Posterior vena cava (tissue), 2 donors: ENCODE results near the gene ERCC4. TPM values are rescaled to one million over a fixed set of nuclear protein-coding genes. Genes with fewer than 3 reads are reported as not detected.
"Not testable (repeated sequence)": the region's sequence is repeated elsewhere in the genome, so short reads cannot be mapped to it uniquely, and the experiment has no call there.

Experiments
- DNase-seq: peaks from one replicate; pipeline ENCODE4 v3.0.0-alpha.2; 2020; ENCODE audit warnings: low spot score
- intact Hi-C, 2 donors: fragments of 100-400 bp; cut with DNase I; formaldehyde crosslinking; loops; one replicate each; pipeline versions ENCODE4 v1.14.1 to v1.14.2; 2022 to 2023
- long read RNA-seq, 2 donors: library from polyadenylated mRNA; unstranded; transcript quantifications; one replicate each; pipeline ENCODE4 v2.0.0, GENCODE V29; 2020 to 2021
- total RNA-seq, 2 donors: library from RNA; stranded (reverse); fragmentation: NEBNext Ultra II Directional; extraction: Animal tissue kit (Norgen Biotek cat#: 25700); gene quantifications; one replicate each; pipeline ENCODE4 v1.2.1, GENCODE V29; 2021
- donor health status: DM: yes; HTN: yes; CAD: no.
- donor health status: DM: yes; HTN: yes; CAD: no.

Gene ERCC4
- total RNA-seq = 10 to 100 TPM; 11.1 to 16.5 TPM
- long read RNA-seq, donor 1, partial matches to known transcripts = 1 of 7 reads
- long read RNA-seq, donor 1, other reads (novel, unspliced or antisense) = 2 of 7 reads
- long read RNA-seq, donor 2, transcript ERCC4-207 (6 exons, 2,073 nt) = major isoform, 10 of 17 reads
- long read RNA-seq, donor 2, partial matches to known transcripts = 2 of 17 reads
- long read RNA-seq, donor 2, other reads (novel, unspliced or antisense) = 3 of 17 reads

DNA sequence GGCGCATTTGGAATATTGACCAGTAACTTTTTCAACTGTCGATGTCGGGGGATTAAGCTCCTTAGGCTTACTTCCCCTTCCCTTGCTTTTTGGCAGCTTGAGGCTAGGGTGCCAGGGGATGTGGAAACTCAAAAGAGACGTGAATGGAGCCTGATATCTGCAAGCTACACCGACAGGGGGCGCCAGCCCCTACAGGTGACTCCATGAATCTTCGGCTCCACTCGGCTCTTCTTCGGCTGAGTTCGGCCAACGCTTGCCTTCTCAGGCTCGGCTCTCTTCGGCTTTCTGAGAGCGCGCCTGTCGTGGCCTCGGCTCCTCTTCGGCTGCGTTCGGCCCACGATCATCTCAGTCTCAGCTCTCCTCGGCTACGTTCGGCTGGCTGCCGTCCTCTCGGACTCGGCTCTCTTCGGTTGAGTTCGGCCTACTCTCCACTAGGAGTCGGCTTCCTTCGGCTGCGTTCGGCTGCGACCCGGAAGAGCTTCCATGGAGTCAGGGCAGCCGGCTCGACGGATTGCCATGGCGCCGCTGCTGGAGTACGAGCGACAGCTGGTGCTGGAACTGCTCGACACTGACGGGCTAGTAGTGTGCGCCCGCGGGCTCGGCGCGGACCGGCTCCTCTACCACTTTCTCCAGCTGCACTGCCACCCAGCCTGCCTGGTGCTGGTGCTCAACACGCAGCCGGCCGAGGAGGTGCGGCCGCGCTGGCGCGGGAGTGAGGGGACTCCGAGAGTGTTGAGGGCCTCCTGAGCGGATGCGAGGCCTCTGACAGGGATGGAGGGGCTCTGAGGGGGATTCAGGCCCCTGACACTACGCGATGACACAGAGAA, at the start of gene ERCC4:
ERCC4 (plus strand) TSS at position 472 of the 827 bp plus-strand sequence; CDS start at position 484, 12 bp downstream.
- intact Hi-C loops = loop anchor here (10.0 kb wide), 3 partner anchors 325 to 675 kb away; no protein-coding TSS in a partner anchor
- peak; percentile 100 for DNase-seq

DNA sequence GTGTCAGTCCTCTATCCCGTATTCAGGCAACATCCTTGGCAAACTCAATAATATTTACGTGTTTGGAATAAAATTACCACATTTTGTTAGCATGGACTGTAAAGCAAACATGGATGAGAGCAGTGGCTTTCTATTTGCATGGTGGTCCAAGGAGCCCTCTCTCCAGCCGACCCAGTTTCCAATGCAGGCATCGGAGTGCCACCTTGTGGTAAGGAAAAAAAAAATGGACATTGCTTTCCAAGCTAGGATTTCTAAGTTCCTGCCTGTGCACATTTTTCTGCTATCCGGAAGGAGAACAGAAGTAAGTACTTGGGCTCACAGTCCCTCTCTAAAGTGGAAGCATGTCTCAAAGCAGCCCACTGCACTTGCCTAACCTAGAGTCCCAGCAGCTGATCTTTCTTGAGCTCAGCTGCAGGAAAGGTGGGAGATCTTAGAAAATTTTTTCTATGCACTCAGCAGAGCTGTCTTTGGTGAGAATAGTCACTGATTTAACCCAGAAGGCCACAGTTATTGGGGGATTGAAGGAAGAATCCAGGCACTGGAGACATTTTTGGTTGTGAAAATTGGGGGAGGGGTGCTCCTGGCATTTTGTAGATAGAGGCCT, 46.0 kb upstream of the ERCC4 start:
- DNase-seq = no peak
- intact Hi-C loops = no loop called here

DNA sequence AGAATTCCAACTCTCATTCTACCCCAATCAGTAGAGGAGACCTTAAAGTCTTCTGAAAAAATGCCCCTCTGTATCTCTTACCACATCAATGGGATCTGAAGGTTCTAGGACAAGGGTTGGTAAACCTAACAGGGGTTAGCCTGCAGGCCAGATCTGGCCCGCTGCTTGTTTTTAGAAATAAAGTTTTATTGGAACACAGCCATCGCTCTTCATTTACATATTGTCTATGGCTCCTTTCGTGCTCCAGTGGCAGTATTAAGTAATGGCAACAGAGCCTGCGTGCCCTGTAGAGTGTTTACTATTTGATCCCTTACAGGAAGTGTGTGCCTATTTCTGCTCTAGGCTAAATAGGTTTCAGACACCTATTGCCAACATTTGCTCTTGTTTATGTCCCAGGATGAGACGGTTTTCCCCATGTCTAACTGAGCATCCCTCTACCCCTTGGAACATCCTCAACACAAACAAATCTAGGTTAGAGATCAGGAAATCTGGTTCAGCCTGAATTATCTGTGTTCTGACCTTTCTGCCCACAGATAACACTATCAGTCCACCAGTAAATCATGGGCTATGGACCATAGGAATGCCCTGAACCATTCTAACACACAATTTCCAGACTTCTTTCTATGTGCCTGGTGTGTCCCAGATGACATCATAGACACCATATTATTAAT, 44.2 kb upstream of the ERCC4 start:
- intact Hi-C loops = no loop called here
- no peak for DNase-seq

DNA sequence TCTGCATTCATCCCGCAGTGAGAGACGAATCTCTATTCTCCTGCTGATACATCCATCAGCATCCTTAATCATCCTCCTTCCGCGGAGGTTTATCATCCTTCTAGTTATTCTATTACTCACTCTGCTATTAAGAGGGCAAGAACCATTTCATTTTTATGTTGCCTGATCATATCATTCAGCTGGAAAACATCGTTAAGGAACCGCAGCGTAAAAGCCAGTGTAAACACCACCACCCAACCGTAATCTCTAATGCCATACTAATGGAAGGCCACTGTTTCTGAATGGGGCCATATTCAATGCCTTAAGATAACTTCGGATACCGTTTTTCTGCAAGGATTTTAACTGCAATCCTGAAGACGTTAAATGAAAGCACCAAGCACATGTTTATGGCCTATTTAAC, 36.7 kb upstream of the ERCC4 start:
- intact Hi-C loops = no loop called here
- DNase-seq = no peak

DNA sequence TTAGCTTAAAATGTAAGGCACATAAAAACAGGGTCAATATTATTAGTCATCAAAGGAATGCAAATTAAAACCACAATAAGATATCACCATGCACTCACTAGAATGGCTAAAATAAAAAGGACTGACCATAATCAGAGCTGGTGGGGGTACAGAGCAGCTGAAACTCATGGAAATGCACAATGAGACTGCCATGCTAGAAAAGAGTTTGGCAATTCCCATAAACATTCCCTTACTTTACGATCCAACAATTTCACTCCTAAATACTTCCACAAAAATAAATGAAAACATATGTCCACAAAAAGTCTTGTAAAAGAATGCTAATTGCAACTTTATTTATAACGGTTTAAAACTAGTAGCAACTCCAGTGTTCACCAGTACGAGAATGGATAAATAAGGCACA, 36.1 kb upstream of the ERCC4 start:
- intact Hi-C loops = no loop called here
- no peak for DNase-seq

DNA sequence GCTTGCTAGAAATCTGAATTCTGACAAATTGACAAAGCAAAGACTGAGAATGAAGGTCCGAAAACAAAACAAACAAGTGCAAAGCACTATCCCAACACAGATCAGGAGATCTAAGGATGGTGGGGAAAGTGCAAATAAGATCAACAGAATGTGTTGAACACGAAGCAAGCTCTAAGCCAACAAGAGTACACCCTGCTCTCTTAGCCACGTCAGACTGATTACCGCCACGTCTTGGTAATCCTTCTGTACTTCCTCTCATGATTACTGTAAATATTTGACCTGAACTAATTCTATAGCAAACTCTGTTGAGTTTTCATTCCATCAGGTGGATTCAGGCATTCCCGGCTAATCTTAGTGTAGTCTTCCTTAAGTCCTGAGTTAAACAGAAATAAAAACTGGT, 34.3 kb upstream of the ERCC4 start:
- DNase-seq = no peak
- intact Hi-C loops = no loop called here

DNA sequence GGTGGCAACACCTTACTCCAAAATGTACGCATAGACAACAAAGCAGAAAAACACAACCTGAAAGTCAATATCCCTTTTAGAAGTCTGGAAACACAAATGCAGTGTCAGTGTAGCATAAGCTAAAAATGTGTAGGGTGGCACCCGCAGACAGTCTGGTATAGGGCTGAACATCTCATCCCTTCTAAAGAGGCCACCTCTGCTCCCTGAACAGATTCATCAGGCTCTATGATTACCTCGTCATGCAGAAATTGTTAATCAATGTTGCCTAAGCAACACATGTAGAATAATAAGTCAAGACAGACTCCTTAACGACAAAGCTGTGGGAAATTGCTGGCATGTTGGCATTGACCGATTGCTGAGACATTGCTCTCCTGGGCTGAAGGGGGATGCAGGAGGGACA, 33.3 kb upstream of the ERCC4 start:
- intact Hi-C loops = no loop called here
- DNase-seq = no peak

DNA sequence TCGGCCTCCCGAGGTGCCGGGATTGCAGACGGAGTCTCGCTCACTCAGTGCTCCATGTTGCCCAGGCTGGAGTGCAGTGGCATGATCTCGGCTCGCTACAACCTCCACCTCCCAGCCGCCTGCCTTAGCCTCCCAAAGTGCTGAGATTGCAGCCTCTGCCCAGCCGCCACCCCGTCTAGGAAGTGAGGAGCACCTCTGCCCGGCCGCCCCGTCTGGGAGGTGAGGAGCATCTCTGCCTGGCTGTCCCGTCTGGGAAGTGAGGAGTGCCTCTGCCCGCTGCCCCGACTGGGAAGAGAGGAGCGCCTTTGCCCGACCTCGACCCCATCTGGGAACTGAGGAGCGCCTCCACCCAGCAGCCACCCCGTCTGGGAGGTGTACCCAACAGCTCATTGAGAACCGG, 30.6 kb upstream of the ERCC4 start:
- intact Hi-C loops = not testable (repeated sequence)

DNA sequence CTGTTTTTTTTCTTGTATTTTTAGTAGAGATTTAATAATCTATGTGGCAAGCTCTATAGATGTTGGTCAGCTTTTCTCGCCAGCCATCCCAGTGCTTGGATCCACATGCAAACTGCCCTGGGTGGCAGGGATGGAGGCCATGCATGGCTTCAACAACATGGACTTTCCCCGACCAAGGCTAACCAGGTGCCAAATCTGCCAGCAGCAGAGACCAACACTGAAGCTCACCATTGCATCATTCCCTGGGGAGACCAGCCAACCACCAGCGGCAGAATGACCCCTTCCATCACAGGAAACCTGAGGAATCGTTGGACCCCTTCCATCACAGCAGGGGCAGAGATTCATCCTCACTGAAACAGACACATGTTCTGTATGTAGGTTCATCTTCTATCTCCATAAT, 27.7 kb upstream of the ERCC4 start:
- DNase-seq = no peak
- intact Hi-C loops = loop anchor here in 1 of 2 donors (5.0 kb wide), 1 partner anchor 550 kb away; no protein-coding TSS in a partner anchor

More for the DNA sequence above, 30.6 kb upstream of the ERCC4 start:
- not testable (repeated sequence) for DNase-seq

DNA sequence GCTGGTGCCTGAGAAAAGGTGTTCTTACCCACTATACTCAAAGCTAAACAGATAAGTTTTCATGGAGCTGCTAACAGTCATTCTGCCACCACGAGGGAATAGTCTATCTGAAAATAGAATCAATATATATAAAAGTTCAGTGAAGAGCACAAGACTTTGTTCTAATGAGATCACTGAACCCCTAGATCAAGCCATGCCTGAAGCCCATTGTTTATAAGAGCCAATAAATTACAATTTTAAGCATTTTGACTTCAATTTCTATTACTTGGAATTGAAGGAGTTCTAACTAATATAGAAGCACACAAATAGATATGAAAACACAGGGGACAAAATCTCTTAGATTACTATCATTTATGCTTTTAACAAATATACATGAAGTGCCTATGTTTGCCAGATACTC, 24.4 kb upstream of the ERCC4 start:
- intact Hi-C loops = no loop called here
- DNase-seq = no peak

DNA sequence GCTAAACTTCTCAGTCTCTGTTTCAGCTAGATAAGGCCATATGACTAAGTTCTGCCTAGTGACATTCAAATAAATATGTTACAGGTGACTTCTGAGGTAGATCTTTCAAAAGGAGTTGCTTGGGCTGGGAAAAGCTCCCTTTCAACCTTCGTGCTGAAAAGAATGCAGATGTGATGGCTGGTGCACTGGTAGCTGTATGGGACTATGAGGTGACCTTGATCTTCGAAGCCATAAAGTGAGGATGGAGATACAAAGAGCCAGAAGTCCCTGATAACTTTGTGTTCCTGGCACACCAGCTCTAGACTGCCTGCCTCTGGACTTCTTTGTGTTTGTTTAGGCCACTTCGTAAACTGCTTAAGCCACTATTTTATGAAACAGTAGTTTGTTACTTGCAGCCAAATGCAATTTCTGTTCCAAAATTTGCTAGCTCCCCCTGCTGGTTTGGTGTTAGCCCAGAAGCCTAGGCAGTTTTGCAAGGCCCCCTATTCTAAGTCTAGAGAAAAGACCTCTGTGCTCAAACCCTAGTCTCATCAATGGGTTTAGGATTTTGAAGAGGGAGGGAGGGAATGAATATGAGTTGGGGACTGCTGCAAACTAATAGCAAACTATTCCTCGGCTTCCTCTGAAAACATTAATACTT, 23.3 kb upstream of the ERCC4 start:
- no peak for DNase-seq
- intact Hi-C loops = no loop called here

DNA sequence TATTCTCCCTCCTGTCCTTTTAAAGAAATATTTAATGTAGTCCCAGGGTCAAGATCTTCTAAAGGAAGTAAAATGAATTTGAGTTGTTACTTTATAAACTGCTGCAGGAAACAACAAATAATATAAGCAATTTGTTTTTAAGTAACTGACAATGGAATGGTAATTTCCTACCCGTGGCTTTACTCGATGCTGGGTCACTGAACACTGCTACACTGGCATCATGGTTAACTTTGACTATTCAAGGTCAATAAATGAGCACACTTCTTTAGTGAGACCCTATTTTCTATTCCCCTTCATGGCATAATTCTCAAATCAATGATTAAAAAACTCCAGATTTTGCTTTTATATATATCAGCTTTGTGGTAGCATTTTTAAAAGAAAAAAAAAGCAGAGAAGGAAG, 22.1 kb upstream of the ERCC4 start:
- intact Hi-C loops = no loop called here
- no peak for DNase-seq

DNA sequence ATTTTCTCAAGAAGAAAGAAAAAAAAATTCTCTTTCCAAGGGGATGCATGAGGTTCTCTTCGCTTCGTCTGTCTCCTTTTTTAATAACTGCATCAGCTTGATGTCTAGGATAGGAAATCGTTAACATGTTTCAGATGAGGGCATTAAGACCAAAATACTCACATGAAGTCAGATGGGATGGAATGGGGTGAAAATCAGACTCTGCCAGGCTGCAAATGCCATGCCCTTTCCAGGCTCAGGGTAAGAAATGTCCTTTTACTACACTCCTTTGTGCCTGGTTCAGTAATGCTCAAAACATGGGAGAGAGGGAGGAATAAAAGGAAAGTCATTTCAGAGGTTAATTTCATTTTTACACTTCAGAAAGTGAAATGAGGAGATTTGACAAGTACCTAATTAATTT, 21.7 kb upstream of the ERCC4 start:
- DNase-seq = no peak
- intact Hi-C loops = no loop called here

DNA sequence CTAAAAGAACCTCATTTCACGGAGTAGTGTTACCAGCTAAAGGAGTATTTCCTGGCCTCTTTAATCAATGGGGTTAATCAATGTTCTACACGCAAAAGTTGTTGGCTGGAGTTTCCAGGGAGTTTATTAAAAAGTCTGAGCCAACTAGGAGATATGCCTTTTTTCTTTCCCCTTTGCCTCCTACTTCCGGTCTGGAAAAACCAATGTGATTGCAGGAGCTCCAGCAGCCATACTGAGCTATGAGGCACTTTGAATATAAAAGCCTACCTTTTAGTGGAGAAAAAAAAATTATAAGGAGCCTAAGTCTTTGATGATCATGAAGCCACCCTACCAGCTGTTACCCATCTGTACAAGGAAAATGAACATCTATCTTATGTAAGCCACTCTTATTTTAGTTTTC, 17.9 kb upstream of the ERCC4 start:
- no peak for DNase-seq
- intact Hi-C loops = no loop called here

DNA sequence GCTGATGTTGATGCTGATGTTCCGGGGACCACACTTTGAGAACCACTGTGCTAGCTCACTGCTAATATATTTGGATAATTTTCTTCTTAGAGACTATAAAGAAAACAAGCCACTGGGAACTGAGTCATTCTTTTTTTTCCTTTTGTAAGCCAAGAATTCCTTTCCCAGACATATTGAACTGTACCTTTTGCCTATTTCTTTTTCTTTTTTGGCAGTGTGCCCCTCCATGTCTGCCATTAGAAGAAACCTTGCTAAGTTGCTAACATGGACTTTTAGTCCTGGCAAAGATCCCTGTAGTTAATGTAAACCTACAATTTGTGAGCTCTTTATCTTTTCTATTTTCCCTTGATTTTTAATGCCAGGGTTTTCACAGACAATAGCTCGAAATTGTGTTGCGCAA, 17.3 kb upstream of the ERCC4 start:
- DNase-seq = no peak
- intact Hi-C loops = no loop called here

DNA sequence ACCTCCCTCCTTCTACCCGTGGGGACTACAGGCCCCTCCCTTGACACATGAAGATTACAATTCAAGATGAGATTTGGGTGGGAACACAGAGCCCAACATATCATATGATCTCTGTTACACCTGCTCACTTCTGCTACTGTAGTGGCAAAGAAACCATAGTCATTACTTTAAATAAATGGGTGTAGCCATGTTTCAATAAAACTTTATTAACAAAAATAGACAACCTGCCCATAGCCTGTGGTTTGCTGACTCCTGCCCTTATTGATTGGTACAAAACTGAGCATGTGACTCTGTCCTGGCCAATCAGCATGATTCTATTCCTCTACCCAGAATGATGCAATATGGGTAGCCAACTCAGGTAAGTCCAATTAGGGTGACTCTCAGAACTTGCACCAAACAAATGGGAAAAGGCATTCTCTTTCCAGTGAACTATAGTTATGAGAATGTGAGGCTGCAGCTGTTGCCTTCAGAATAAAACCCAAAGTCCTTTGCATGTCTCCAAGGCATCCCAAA, 15.7 kb upstream of the ERCC4 start:
- intact Hi-C loops = no loop called here
- no peak for DNase-seq

DNA sequence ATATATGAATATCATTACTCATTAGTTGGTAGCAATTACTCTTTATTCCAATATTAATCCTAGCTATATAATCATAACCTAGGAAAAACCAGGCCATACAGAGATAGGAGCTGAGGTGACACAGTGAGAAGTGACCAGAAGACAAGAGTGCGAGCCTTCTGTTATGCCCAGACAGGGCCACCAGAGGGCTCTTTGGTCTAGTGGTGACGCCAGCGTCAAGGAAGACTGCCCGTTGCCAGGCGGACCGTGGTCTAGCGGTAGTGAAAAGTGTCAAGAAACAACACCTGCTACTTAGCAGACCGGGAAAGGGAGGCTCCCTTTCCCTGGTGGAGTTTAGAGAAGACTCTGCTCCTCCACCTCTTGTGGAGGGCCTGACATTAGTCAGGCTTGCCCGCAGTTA, 15.1 kb upstream of the ERCC4 start:
- DNase-seq, intact Hi-C loops: not testable (repeated sequence)

DNA sequence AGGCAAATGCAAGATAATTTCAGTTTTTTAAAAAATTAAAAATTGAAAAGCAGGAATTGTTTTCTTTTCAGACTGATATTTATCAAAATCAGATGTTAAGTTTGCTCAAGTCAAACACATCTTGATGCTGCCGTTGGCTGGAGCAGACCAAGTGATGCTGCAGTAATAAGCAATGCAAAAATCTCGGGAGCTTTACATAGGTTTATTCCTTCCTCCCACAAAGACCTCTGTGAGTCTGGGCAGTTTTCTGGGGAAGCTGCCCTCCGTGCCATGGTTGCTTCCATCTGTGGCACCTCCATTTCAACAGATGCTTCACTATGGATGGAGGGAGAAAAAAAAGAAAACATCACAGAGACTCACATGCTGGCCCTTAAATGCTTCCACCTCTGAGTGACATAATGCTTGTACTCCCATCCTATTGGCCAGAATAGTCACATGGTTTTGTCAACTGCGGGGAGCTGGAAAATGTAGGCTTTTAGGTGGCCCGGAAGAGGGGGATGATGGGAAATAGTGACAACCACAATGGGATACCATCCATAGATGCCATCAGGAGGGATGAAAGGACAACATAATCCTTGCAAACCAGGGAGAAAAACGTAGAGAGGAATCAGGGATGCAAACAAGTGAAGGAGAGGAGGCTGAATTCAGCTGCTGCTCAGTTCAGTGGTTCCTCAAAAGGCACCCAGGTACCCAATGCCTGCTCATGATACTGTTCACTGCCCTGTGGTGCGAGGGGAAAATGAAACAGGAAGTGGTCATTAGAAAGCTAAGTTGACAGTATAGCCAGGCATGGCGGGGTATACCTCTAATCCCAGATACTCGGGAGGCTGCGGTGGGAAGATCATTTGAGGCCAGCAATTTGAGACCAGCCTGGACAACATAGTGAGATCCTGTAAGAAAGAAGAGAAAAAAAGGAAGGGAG, 13.5 kb upstream of the ERCC4 start:
- no peak for DNase-seq
- intact Hi-C loops = no loop called here
